ENCODE results near the gene KCNB1. TPM values are rescaled to one million over a fixed set of nuclear protein-coding genes. Genes with fewer than 3 reads are reported as not detected.
A peak's percentile ranks its signal among the peaks of the same experiment; 100 is the strongest.

Gene KCNB1
- total RNA-seq, 1 donor from 2014 or later = 0.98 TPM

- peaks cover 4% of the 10 kb centered on the region for H3K9me3 Mint-ChIP-seq (ENCODE audit: low read depth)
- TF ChIP-seq CTCF (IDR thresholded peaks at IDR 0.05; ENCODE audit: unreplicated experiment) = no peak
- H3K36me3 Mint-ChIP-seq (ENCODE audit: insufficient read depth) = peaks cover 2% of the 10 kb centered on the region
- peaks cover 3% of the 10 kb centered on the region for H3K27me3 Mint-ChIP-seq
- no peak for DNase-seq (ENCODE audit: low spot score, unreplicated experiment)
- no peak overlapping the region for H3K27ac Mint-ChIP-seq
- peaks cover 2% of the 10 kb centered on the region for H3K4me1 Mint-ChIP-seq (ENCODE audit: low read depth)
- no peak overlapping the region for H3K4me3 Mint-ChIP-seq (ENCODE audit: low read depth)
Measured at GRCh38 chr20:49399329-49399728, 83.1 kb downstream of the KCNB1 start.

- TF ChIP-seq CTCF (IDR thresholded peaks at IDR 0.05; ENCODE audit: unreplicated experiment) = no peak
- H3K9me3 Mint-ChIP-seq (ENCODE audit: low read depth) = peaks cover 4% of the 10 kb centered on the region
- no peak for DNase-seq (ENCODE audit: low spot score, unreplicated experiment)
- H3K36me3 Mint-ChIP-seq (ENCODE audit: insufficient read depth) = peaks cover 2% of the 10 kb centered on the region
- peaks cover 3% of the 10 kb centered on the region for H3K27me3 Mint-ChIP-seq
- H3K27ac Mint-ChIP-seq = no peak overlapping the region
- peaks cover 2% of the 10 kb centered on the region for H3K4me1 Mint-ChIP-seq (ENCODE audit: low read depth)
- H3K4me3 Mint-ChIP-seq (ENCODE audit: low read depth) = no peak overlapping the region
Measured at GRCh38 chr20:49398401-49399144, 83.9 kb downstream of the KCNB1 start.

GRCh38 chr20:49397525-49397924 is 84.9 kb downstream of the KCNB1 start:
- H3K4me3 Mint-ChIP-seq (ENCODE audit: low read depth) = no peak overlapping the region
- DNase-seq (ENCODE audit: low spot score, unreplicated experiment) = no peak
- H3K36me3 Mint-ChIP-seq (ENCODE audit: insufficient read depth) = peaks cover 2% of the 10 kb centered on the region
- H3K27me3 Mint-ChIP-seq = peaks cover 3% of the 10 kb centered on the region
- H3K27ac Mint-ChIP-seq = no peak overlapping the region
- peaks cover 4% of the 10 kb centered on the region for H3K9me3 Mint-ChIP-seq (ENCODE audit: low read depth)
- TF ChIP-seq CTCF (IDR thresholded peaks at IDR 0.05; ENCODE audit: unreplicated experiment) = no peak
- H3K4me1 Mint-ChIP-seq (ENCODE audit: low read depth) = peaks cover 2% of the 10 kb centered on the region

GRCh38 chr20:49396230-49396629 is 86.2 kb downstream of the KCNB1 start:
- no peak overlapping the region for H3K27ac Mint-ChIP-seq
- H3K4me3 Mint-ChIP-seq (ENCODE audit: low read depth) = no peak overlapping the region

GRCh38 chr20:49395659-49396058 is 86.8 kb downstream of the KCNB1 start:
- Mint-ChIP-seq H3K9me3 (ENCODE audit: low read depth) (no peaks in the 10 kb centered on the region), H3K27me3 (peaks cover 5% of the 10 kb centered on the region), H3K36me3 (ENCODE audit: insufficient read depth) (no peaks in the 10 kb centered on the region), H3K27ac (no peak overlapping the region), H3K4me3 (ENCODE audit: low read depth) (no peak overlapping the region), H3K4me1 (ENCODE audit: low read depth) (no peaks in the 10 kb centered on the region)
- no peak for TF ChIP-seq CTCF (IDR thresholded peaks at IDR 0.05; ENCODE audit: unreplicated experiment)
- no peak for DNase-seq (ENCODE audit: low spot score, unreplicated experiment)

More at GRCh38 chr20:49396230-49396629, 86.2 kb downstream of the KCNB1 start:
- H3K36me3 Mint-ChIP-seq (ENCODE audit: insufficient read depth) = no peaks in the 10 kb centered on the region
- H3K4me1 Mint-ChIP-seq (ENCODE audit: low read depth) = no peaks in the 10 kb centered on the region
- DNase-seq (ENCODE audit: low spot score, unreplicated experiment) = no peak
- H3K9me3 Mint-ChIP-seq (ENCODE audit: low read depth) = no peaks in the 10 kb centered on the region
- H3K27me3 Mint-ChIP-seq = peaks cover 5% of the 10 kb centered on the region
- peak; percentile 24 for TF ChIP-seq CTCF (IDR thresholded peaks at IDR 0.05; ENCODE audit: unreplicated experiment)

Data from progenitor cell of endocrine pancreas (in vitro differentiated cells).